Astrocyte of the cerebellum (primary cell): ENCODE data around the gene FARS2.
A peak's percentile ranks its signal among the peaks of the same experiment; 100 is the strongest.

ENCODE experiments used
- DNase-seq: peaks from one replicate; pipeline ENCODE4 v3.0.0-alpha.2; 2011; ENCODE audit warnings: low read depth
- H3K4me3 ChIP-seq: 2 replicates; pipeline ENCODE4 v1.5.1; 2011; ENCODE audit warnings: mild to moderate bottlenecking, low read depth, low read length, moderate library complexity
- CTCF ChIP-seq: IDR thresholded peaks from 2 replicates; pipeline ENCODE4 v1.5.1; 2012; ENCODE audit warnings: low read length, low read depth, moderate library complexity, mild to moderate bottlenecking; ENCODE audit errors: missing control alignments
- in situ Hi-C: cut with HindIII; loops from 2 replicates; pipeline ENCODE4 v1.10.0; 2017; ENCODE audit warnings: low sequenced_read_pairs

The FARS2 gene

GRCh38 chr6:5401845-5402738, 140.8 kb downstream of the FARS2 start:
- no peak overlapping the region for H3K4me3 ChIP-seq
- in situ Hi-C loops, result no loop called here
- no peak for DNase-seq
- TF ChIP-seq CTCF, result peak; percentile 27

- no peak for TF ChIP-seq CTCF
- H3K4me3 ChIP-seq, result no peak overlapping the region
- DNase-seq, result no peak
- in situ Hi-C loops, result no loop called here
Measured at GRCh38 chr6:5403076-5403475, 141.8 kb downstream of the FARS2 start.

GRCh38 chr6:5403609-5404008, 142.3 kb downstream of the FARS2 start:
- no peak for DNase-seq
- in situ Hi-C loops, result no loop called here
- no peak for TF ChIP-seq CTCF
- no peak overlapping the region for H3K4me3 ChIP-seq

- no peak for TF ChIP-seq CTCF
- no peak overlapping the region for H3K4me3 ChIP-seq
- in situ Hi-C loops, result no loop called here
- no peak for DNase-seq
Measured at GRCh38 chr6:5405976-5406375, 144.7 kb downstream of the FARS2 start.

GRCh38 chr6:5411414-5411813, 150.1 kb downstream of the FARS2 start:
- no peak for TF ChIP-seq CTCF
- H3K4me3 ChIP-seq, result no peak overlapping the region
- in situ Hi-C loops, result no loop called here
- DNase-seq, result no peak

GRCh38 chr6:5412017-5412416, 150.7 kb downstream of the FARS2 start:
- no peak for TF ChIP-seq CTCF
- in situ Hi-C loops, result no loop called here
- no peak overlapping the region for H3K4me3 ChIP-seq
- DNase-seq, result no peak

GRCh38 chr6:5412663-5413062, 151.3 kb downstream of the FARS2 start:
- in situ Hi-C loops, result no loop called here
- TF ChIP-seq CTCF, result no peak
- H3K4me3 ChIP-seq, result no peak overlapping the region
- DNase-seq, result no peak
